Measurements from ENCODE around the gene DAAM1.

Gene DAAM1

GRCh38 chr14:59154373-59154772 is 34.1 kb upstream of the DAAM1 start:
- no peak for DNase-seq
- Histone ChIP-seq H3K27me3 (replicated peaks in 2 of 5; ENCODE audit: control insufficient read depth in 4 of 5, insufficient read depth in 5 of 5, low read length in 4 of 5) (no peaks in the 10 kb centered on the region), H3K36me3 (ENCODE audit: control insufficient read depth in 4 of 4, insufficient read depth in 4 of 4, low read length in 3 of 4) (no peaks in the 10 kb centered on the region), H3K27ac (ENCODE audit: insufficient read depth in 1 of 2, low read depth in 1 of 2, low read length in 2 of 2, poor library complexity in 1 of 2, severe bottlenecking in 2 of 2) (no peak overlapping the region), H3K9me3 (ENCODE audit: control extremely low read depth in 1 of 5, control insufficient read depth in 4 of 5, insufficient read depth in 2 of 5, low read depth in 1 of 5, low read length in 4 of 5) (peaks cover 0 to 3% (median 0%) of the 10 kb centered on the region in 5 experiments), H3K4me1 (ENCODE audit: control extremely low read depth in 1 of 4, control insufficient read depth in 4 of 4, insufficient read depth in 4 of 4, low read length in 3 of 4) (no peaks in the 10 kb centered on the region), H3K4me3 (ENCODE audit: control insufficient read depth in 1 of 7, extremely low read depth in 1 of 7, insufficient read depth in 4 of 7, low read depth in 2 of 7, low read length in 6 of 7) (no peak overlapping the region)
- WGBS (ENCODE audit: insufficient coverage) = no CpG with 5 or more reads among the region's 2 CpGs
- ChIA-PET POLR2A (no interaction called here), CTCF (interaction anchor here (1.5 kb wide), 1 partner anchor 25 kb away, joined by 3 read pairs; no protein-coding TSS in a partner anchor)

DNA sequence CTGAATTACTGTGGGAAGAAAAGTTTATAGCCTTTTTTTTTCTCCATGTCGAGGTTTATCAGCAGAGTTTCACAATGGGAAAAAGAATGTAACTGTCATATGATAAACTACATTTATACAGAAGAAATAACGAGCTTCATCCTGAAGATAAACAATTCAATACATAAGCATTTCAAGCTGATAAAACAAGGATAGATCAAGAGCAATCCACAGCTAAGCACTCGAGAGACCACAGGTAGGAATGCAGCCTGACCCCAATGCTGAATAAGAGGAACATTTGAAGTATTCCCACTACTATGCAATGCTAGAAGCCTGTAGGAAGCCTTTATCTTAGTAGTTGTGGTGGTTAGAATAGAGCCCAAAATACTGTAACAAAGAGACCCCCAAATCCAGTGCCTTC is 32.6 kb upstream of the DAAM1 start:
- Histone ChIP-seq H3K36me3 (ENCODE audit: control insufficient read depth in 4 of 4, insufficient read depth in 4 of 4, low read length in 3 of 4) (no peaks in the 10 kb centered on the region), H3K27ac (ENCODE audit: insufficient read depth in 1 of 2, low read depth in 1 of 2, low read length in 2 of 2, poor library complexity in 1 of 2, severe bottlenecking in 2 of 2) (no peak overlapping the region), H3K4me1 (ENCODE audit: control extremely low read depth in 1 of 4, control insufficient read depth in 4 of 4, insufficient read depth in 4 of 4, low read length in 3 of 4) (no peaks in the 10 kb centered on the region), H3K4me3 (ENCODE audit: control insufficient read depth in 1 of 7, extremely low read depth in 1 of 7, insufficient read depth in 4 of 7, low read depth in 2 of 7, low read length in 6 of 7) (no peak overlapping the region), H3K9me3 (ENCODE audit: control extremely low read depth in 1 of 5, control insufficient read depth in 4 of 5, insufficient read depth in 2 of 5, low read depth in 1 of 5, low read length in 4 of 5) (peaks cover 0 to 3% (median 0%) of the 10 kb centered on the region in 5 experiments), H3K27me3 (replicated peaks in 2 of 5; ENCODE audit: control insufficient read depth in 4 of 5, insufficient read depth in 5 of 5, low read length in 4 of 5) (no peaks in the 10 kb centered on the region)
- ChIA-PET CTCF (interaction anchor here (0.7 to 0.9 kb wide), 2 partner anchors 27 to 584 kb away, joined by 3 read pairs; no protein-coding TSS in a partner anchor), POLR2A (no interaction called here)
- no CpG with 5 or more reads among the region's 3 CpGs for WGBS (ENCODE audit: insufficient coverage)
- DNase-seq = no peak

DNA sequence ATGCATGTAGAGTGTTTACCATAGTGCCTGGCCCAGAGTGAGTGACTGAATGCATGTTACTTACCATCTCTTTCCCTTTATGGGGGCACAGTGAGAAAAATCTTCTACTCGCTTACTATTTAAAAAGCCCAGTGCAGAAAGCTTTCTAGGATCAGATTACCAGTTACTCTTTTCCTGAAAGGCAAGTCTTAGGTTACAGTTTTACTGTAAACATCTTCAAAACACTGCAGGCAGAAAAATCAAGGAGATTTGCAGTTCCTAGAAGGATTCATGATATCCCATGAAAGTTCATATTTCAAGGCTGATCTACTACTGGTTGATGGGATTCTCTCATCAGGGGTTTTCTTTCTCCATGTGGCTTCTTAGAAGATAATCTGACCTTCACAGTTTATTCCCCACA is 29.3 kb upstream of the DAAM1 start:
- Histone ChIP-seq H3K27me3 (replicated peaks in 2 of 5; ENCODE audit: control insufficient read depth in 4 of 5, insufficient read depth in 5 of 5, low read length in 4 of 5) (no peaks in the 10 kb centered on the region), H3K9me3 (ENCODE audit: control extremely low read depth in 1 of 5, control insufficient read depth in 4 of 5, insufficient read depth in 2 of 5, low read depth in 1 of 5, low read length in 4 of 5) (peaks cover 0 to 3% (median 0%) of the 10 kb centered on the region in 5 experiments), H3K4me1 (ENCODE audit: control extremely low read depth in 1 of 4, control insufficient read depth in 4 of 4, insufficient read depth in 4 of 4, low read length in 3 of 4) (peaks cover 0 to 12% (median 5%) of the 10 kb centered on the region in 4 experiments), H3K36me3 (ENCODE audit: control insufficient read depth in 4 of 4, insufficient read depth in 4 of 4, low read length in 3 of 4) (no peaks in the 10 kb centered on the region), H3K4me3 (ENCODE audit: control insufficient read depth in 1 of 7, extremely low read depth in 1 of 7, insufficient read depth in 4 of 7, low read depth in 2 of 7, low read length in 6 of 7) (no peak overlapping the region), H3K27ac (ENCODE audit: insufficient read depth in 1 of 2, low read depth in 1 of 2, low read length in 2 of 2, poor library complexity in 1 of 2, severe bottlenecking in 2 of 2) (no peak overlapping the region)
- WGBS (ENCODE audit: insufficient coverage) = 75% methylated on average over 1 of the region's 1 CpG
- DNase-seq = no peak
- CTCF ChIA-PET = no interaction called here
- POLR2A ChIA-PET = no interaction called here

- no peak overlapping the region for H3K4me3 ChIP-seq (ENCODE audit: control insufficient read depth in 1 of 7, extremely low read depth in 1 of 7, insufficient read depth in 4 of 7, low read depth in 2 of 7, low read length in 6 of 7)
- peaks cover 0 to 12% (median 5%) of the 10 kb centered on the region in 4 experiments for H3K4me1 ChIP-seq (ENCODE audit: control extremely low read depth in 1 of 4, control insufficient read depth in 4 of 4, insufficient read depth in 4 of 4, low read length in 3 of 4)
- CTCF ChIA-PET = no interaction called here
- DNase-seq = no peak
- WGBS (ENCODE audit: insufficient coverage) = 96% methylated on average over 4 of the region's 5 CpGs
- no peaks in the 10 kb centered on the region for H3K36me3 ChIP-seq (ENCODE audit: control insufficient read depth in 4 of 4, insufficient read depth in 4 of 4, low read length in 3 of 4)
- POLR2A ChIA-PET = no interaction called here
- peaks cover 0 to 3% (median 0%) of the 10 kb centered on the region in 5 experiments for H3K9me3 ChIP-seq (ENCODE audit: control extremely low read depth in 1 of 5, control insufficient read depth in 4 of 5, insufficient read depth in 2 of 5, low read depth in 1 of 5, low read length in 4 of 5)
- H3K27ac ChIP-seq (ENCODE audit: insufficient read depth in 1 of 2, low read depth in 1 of 2, low read length in 2 of 2, poor library complexity in 1 of 2, severe bottlenecking in 2 of 2) = no peak overlapping the region
- no peaks in the 10 kb centered on the region for H3K27me3 ChIP-seq (replicated peaks in 2 of 5; ENCODE audit: control insufficient read depth in 4 of 5, insufficient read depth in 5 of 5, low read length in 4 of 5)
Observed at GRCh38 chr14:59160506-59160905, 28.0 kb upstream of the DAAM1 start.

DNA sequence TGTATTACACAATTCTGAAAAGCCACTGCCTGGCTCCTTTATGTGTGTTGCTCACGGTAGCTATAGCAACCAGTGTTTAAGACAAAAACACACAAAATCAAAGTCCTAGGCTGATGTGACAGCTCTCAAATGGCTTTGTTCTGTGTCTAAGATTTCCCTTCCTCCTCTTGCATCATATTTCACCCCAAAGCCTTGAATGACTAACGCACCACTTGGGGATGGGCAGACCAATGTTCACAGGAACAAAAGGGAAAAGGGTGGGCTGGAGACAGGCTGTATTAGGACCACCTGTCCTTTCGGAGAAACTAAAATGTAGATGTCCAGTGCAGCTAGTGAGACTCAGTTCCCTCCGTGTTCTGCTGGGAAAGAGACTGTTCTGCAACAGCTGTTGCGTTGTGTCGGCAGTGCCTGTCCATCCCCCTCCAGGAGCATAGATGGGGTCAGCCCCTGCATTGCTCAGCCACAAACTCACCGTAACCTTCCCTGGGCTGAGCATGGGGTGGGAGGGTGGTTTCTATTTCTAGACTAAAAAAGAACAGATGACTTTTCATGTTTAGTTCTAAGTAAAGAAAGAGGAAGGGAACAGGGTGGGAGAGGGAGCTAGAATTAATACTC is 26.8 kb upstream of the DAAM1 start:
- Histone ChIP-seq H3K27me3 (replicated peaks in 2 of 5; ENCODE audit: control insufficient read depth in 4 of 5, insufficient read depth in 5 of 5, low read length in 4 of 5) (no peaks in the 10 kb centered on the region), H3K9me3 (ENCODE audit: control extremely low read depth in 1 of 5, control insufficient read depth in 4 of 5, insufficient read depth in 2 of 5, low read depth in 1 of 5, low read length in 4 of 5) (peaks cover 0 to 3% (median 0%) of the 10 kb centered on the region in 5 experiments), H3K4me1 (ENCODE audit: control extremely low read depth in 1 of 4, control insufficient read depth in 4 of 4, insufficient read depth in 4 of 4, low read length in 3 of 4) (peaks cover 0 to 12% (median 5%) of the 10 kb centered on the region in 4 experiments), H3K4me3 (ENCODE audit: control insufficient read depth in 1 of 7, extremely low read depth in 1 of 7, insufficient read depth in 4 of 7, low read depth in 2 of 7, low read length in 6 of 7) (peak overlapping the region in 1 of 7 experiments; percentile 14), H3K27ac (ENCODE audit: insufficient read depth in 1 of 2, low read depth in 1 of 2, low read length in 2 of 2, poor library complexity in 1 of 2, severe bottlenecking in 2 of 2) (no peak overlapping the region), H3K36me3 (ENCODE audit: control insufficient read depth in 4 of 4, insufficient read depth in 4 of 4, low read length in 3 of 4) (no peaks in the 10 kb centered on the region)
- POLR2A ChIA-PET = no interaction called here
- CTCF ChIA-PET = no interaction called here
- DNase-seq = peak; percentile 22 to 87 (median 82)
- WGBS (ENCODE audit: insufficient coverage) = 75% methylated on average over 6 of the region's 7 CpGs

DNA sequence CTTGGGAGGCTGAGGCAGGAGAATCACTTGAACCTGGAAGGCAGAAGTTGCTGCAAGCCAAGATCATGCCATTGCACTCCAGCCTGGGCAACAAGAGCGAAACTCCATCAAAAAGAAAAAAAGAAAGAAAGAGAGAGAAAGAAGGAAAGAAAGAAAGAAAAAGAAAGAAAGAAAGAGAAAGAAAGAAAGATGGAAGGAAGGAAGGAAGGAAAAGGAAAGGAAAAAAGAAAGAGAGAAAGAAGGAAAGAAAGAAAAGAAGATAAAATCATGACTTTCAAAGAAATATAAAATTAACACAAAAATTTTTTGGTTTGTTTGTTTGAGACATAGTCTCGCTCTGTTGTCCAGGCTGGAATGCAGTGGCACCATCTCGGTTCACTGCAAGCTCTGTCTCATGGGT is 22.2 kb upstream of the DAAM1 start:
- 100% methylated on average over 1 of the region's 3 CpGs for WGBS (ENCODE audit: insufficient coverage)
- H3K4me3 ChIP-seq (ENCODE audit: control insufficient read depth in 1 of 7, extremely low read depth in 1 of 7, insufficient read depth in 4 of 7, low read depth in 2 of 7, low read length in 6 of 7) = no peak overlapping the region
- H3K27me3 ChIP-seq (replicated peaks in 2 of 5; ENCODE audit: control insufficient read depth in 4 of 5, insufficient read depth in 5 of 5, low read length in 4 of 5) = no peaks in the 10 kb centered on the region
- H3K9me3 ChIP-seq (ENCODE audit: control extremely low read depth in 1 of 5, control insufficient read depth in 4 of 5, insufficient read depth in 2 of 5, low read depth in 1 of 5, low read length in 4 of 5) = no peaks in the 10 kb centered on the region
- H3K36me3 ChIP-seq (ENCODE audit: control insufficient read depth in 4 of 4, insufficient read depth in 4 of 4, low read length in 3 of 4) = no peaks in the 10 kb centered on the region
- no peak for DNase-seq
- H3K27ac ChIP-seq (ENCODE audit: insufficient read depth in 1 of 2, low read depth in 1 of 2, low read length in 2 of 2, poor library complexity in 1 of 2, severe bottlenecking in 2 of 2) = no peak overlapping the region
- peaks cover 0 to 12% (median 5%) of the 10 kb centered on the region in 4 experiments for H3K4me1 ChIP-seq (ENCODE audit: control extremely low read depth in 1 of 4, control insufficient read depth in 4 of 4, insufficient read depth in 4 of 4, low read length in 3 of 4)
- ChIA-PET CTCF (interaction anchor here (0.8 kb wide), 1 partner anchor 18 kb away, joined by 3 read pairs; no protein-coding TSS in a partner anchor), POLR2A (no interaction called here)

- WGBS (ENCODE audit: insufficient coverage) = 93% methylated on average over 2 of the region's 3 CpGs
- Histone ChIP-seq H3K4me3 (ENCODE audit: control insufficient read depth in 1 of 7, extremely low read depth in 1 of 7, insufficient read depth in 4 of 7, low read depth in 2 of 7, low read length in 6 of 7) (no peak overlapping the region), H3K4me1 (ENCODE audit: control extremely low read depth in 1 of 4, control insufficient read depth in 4 of 4, insufficient read depth in 4 of 4, low read length in 3 of 4) (peaks cover 0 to 16% (median 6%) of the 10 kb centered on the region in 4 experiments), H3K27me3 (replicated peaks in 2 of 5; ENCODE audit: control insufficient read depth in 4 of 5, insufficient read depth in 5 of 5, low read length in 4 of 5) (no peaks in the 10 kb centered on the region), H3K36me3 (ENCODE audit: control insufficient read depth in 4 of 4, insufficient read depth in 4 of 4, low read length in 3 of 4) (no peaks in the 10 kb centered on the region), H3K27ac (ENCODE audit: insufficient read depth in 1 of 2, low read depth in 1 of 2, low read length in 2 of 2, poor library complexity in 1 of 2, severe bottlenecking in 2 of 2) (no peak overlapping the region), H3K9me3 (ENCODE audit: control extremely low read depth in 1 of 5, control insufficient read depth in 4 of 5, insufficient read depth in 2 of 5, low read depth in 1 of 5, low read length in 4 of 5) (no peaks in the 10 kb centered on the region)
- ChIA-PET POLR2A (no interaction called here), CTCF (interaction anchor here (1.0 kb wide), 1 partner anchor 45 kb away, joined by 3 read pairs; no protein-coding TSS in a partner anchor)
- DNase-seq = no peak
Observed at GRCh38 chr14:59175404-59175803, 13.1 kb upstream of the DAAM1 start.

Measured in common myeloid progenitor, CD34-positive (primary cell).